IgD-negative memory B cell (primary cell): ENCODE measurements around the gene MISP. TPM values are rescaled to one million over a fixed set of nuclear protein-coding genes. Genes with fewer than 3 reads are reported as not detected.

Experiments
- H3K27ac Mint-ChIP-seq, 3 donors: one replicate each; pipeline ENCODE4 v1.8.0; 2020 to 2022; ENCODE audit warnings: mild to moderate bottlenecking in 3 of 3, mixed read lengths in 3 of 3, moderate library complexity in 1 of 3
- H3K27me3 Mint-ChIP-seq: one replicate; pipeline ENCODE4 v1.8.0; 2021; ENCODE audit warnings: mixed read lengths
- H3K36me3 Mint-ChIP-seq: one replicate; pipeline ENCODE4 v1.8.0; 2020; ENCODE audit warnings: mild to moderate bottlenecking, mixed read lengths
- H3K4me1 Mint-ChIP-seq, 3 donors: one replicate each; pipeline ENCODE4 v1.8.0; 2020 to 2022; ENCODE audit warnings: mixed read lengths in 3 of 3, mild to moderate bottlenecking in 1 of 3
- H3K4me3 Mint-ChIP-seq, 4 donors: one replicate each; pipeline ENCODE4 v1.8.0; 2020 to 2022; ENCODE audit warnings: mild to moderate bottlenecking in 4 of 4, mixed read lengths in 4 of 4, moderate library complexity in 3 of 4
- H3K9me3 Mint-ChIP-seq, 3 donors: one replicate each; pipeline ENCODE4 v1.8.0; 2020 to 2021; ENCODE audit warnings: mixed read lengths in 3 of 3, mild to moderate bottlenecking in 1 of 3
- polyA plus RNA-seq: library from polyadenylated mRNA; unstranded; fragments of 300-500 nt; fragmentation: Illumina TruSeq; gene quantifications from one replicate; pipeline ENCODE4 v1.2.3, GENCODE V29; 2021

The MISP gene
- polyA plus RNA-seq, 1 donor from 2014 or later, result not detected

DNA sequence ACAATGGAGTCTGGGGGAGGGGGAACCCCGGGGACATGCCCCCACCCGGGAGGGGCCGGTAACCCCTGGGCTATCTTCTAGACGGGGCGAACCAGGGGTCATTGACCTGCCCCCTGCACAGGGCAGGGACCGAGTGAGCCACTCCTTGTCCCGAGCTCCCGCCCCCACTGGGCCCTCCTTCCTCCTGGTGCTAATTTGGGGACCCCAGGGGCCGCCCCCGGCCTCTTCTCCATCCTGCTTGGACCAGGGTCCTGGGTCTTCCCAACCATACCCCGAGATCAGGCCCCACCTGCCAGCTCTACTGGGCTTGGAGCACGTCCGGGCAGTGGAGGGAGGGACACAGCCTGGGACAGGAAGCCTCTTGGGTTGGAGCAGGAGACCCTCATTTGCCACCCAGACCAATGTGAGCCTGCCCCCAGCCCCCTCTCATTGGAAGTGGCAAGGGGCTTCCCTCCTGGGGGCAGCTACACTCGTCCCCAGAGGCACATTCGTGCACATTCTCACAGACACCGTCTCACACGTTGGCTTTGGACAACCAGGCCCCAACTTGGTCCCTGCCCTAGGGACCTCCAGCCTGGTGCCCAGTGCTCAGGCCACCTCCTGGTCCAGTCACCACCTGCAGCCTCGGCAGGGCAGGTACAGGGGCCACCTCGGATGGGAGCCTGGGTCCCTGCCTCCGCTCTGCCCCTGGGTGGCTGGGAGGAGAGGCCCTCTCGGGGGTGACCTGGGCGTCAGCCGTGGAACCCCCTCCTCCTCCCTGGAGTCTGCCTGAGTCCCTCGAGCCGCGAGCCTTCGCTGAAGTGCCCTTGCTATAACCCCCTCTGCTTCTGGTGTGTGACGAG is 3.3 kb upstream of the MISP start:
- H3K9me3 Mint-ChIP-seq, result no peaks in the 10 kb centered on the region
- peaks cover 2% of the 10 kb centered on the region for H3K27me3 Mint-ChIP-seq
- no peaks in the 10 kb centered on the region for H3K36me3 Mint-ChIP-seq
- peaks cover 0 to 7% (median 3%) of the 10 kb centered on the region in 3 donors for H3K4me1 Mint-ChIP-seq
- no peak overlapping the region for H3K27ac Mint-ChIP-seq
- peak overlapping the region in 1 of 4 donors; percentile 27 for H3K4me3 Mint-ChIP-seq

DNA sequence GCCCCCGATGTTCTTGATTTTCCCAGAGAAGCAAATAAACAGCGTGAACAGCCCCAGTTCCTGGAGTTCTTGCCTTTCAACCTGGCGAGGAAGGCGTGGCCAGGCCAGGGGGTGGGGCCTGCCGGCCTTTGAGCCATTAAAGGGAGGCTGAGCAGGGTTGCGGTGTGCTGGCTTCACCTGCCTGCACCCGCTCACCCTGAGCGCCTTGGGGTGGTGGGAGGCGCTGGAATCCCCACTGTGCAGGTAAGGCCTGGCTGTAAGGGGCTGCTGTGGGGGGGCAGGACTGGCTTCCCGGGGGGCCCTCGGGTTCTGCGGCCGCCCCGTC is 2.7 kb upstream of the MISP start:
- no peak overlapping the region for H3K27ac Mint-ChIP-seq
- H3K9me3 Mint-ChIP-seq, result no peaks in the 10 kb centered on the region
- no peak overlapping the region for H3K4me3 Mint-ChIP-seq
- H3K4me1 Mint-ChIP-seq, result peaks cover 0 to 4% (median 3%) of the 10 kb centered on the region in 3 donors
- peaks cover 2% of the 10 kb centered on the region for H3K27me3 Mint-ChIP-seq
- no peaks in the 10 kb centered on the region for H3K36me3 Mint-ChIP-seq

DNA sequence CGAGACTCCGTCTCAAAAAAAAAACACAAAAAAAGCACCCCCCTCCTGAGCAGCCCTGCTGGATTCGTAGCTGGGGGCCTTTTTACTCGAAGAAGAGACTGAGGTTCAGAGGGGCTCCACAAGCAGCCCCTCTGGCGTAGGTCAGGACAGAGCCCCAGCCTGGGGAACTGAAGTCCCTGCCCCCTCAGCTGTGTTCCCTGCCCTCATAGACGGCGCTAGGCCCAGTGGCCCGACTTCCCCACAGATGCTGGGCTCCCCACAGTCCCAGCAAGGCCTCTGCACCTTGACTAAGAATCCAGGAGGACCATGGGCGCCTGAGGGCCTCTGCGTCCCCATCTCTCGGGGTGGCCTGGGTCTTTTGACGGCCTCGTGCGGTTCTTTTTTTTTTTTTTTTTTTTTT is 1.1 kb upstream of the MISP start:
- Mint-ChIP-seq H3K36me3 (no peaks in the 10 kb centered on the region), H3K4me3 (no peak overlapping the region), H3K27me3 (peaks cover 2% of the 10 kb centered on the region), H3K27ac (no peak overlapping the region), H3K9me3 (no peaks in the 10 kb centered on the region), H3K4me1 (no peaks in the 10 kb centered on the region)

DNA sequence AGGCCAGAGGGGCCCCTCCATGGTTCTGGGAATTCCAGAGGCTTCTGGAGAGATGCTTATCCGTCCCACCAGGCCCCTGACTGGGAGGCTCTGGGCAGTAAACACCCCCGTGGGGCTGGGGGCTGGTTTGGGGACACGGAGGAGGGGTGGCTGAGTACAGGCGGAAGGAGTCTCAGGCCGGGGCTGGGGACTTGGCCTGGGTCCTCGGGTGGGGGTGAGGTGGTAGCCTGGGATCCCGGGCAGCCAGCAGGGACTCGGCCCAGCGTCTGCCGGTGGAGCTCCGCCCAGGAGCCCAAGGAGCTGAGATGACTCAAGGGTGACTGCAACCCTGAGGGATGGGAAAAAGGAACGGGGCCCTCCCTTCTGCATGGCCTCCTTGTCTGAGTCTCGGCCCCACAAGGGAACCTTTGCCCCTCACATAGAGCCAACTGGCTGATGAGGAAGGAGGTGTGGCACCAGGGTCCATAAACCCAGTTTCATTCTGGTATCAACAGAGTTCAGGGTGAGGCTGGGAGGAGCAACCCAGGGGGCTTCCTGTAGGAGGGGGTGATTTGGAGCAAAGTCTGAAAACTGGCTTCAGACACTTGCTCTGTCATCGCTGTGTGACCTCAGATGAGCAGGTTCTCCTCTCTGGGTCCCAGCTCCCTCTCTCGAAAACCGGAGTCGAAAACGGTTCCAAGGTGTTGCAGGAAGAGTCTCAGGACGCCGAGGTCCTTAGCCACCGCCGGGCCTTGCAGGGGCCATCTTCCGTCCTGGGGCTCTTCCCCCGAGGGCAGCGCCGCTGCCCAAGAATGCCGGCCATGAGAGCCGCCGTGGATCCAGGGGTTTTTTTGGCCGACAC is 809 bp downstream of the MISP start:
- Mint-ChIP-seq H3K27ac (no peak overlapping the region), H3K4me1 (no peaks in the 10 kb centered on the region), H3K4me3 (no peak overlapping the region), H3K36me3 (no peaks in the 10 kb centered on the region), H3K9me3 (peaks cover 0 to 3% (median 0%) of the 10 kb centered on the region in 3 donors), H3K27me3 (peaks cover 2% of the 10 kb centered on the region)

DNA sequence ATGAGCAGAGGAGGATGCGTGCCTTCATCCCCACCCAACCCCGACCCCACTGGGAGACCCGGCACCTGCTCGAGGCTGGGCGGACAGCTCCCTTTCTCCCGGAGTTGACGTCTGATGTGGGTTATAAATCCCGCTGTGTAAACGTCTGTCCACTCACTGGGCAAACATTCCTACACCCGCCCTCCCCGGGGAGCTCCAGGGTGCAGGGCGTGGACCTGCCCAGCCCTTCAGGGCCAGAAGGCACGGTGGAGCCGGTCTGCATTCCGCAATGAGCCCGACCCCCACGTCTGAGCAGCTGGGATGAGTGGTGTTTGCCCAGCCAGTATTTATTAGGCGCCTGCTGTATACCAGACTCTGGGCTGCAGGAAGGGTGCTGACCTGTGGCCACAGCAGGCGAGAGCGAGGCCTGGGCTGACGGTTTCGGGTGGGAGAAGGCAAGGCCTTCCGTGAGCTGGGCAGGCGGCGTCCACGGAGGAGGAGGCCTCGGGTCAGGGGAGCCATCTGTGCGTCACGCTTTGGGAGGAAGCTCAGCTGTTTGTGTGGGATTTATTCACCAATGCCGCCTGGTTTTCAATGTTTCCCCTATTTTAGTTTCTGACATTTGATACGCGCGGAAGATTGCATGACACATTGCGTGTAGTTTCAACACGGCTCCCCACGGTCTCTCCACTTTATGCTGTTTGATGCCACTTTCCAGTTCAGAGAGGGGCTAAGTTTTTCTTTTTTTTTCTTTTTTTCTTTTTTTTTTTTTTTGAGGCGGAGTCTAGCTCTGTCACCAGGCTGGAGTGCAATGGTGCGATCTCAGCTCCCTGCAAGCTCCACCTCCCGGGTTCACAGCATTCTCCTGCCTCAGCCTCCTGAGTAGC is 2.0 kb downstream of the MISP start:
- peaks cover 2% of the 10 kb centered on the region for H3K27me3 Mint-ChIP-seq
- peaks cover 0 to 6% (median 0%) of the 10 kb centered on the region in 3 donors for H3K9me3 Mint-ChIP-seq
- H3K27ac Mint-ChIP-seq, result no peak overlapping the region
- H3K4me1 Mint-ChIP-seq, result no peaks in the 10 kb centered on the region
- H3K4me3 Mint-ChIP-seq, result no peak overlapping the region
- no peaks in the 10 kb centered on the region for H3K36me3 Mint-ChIP-seq

DNA sequence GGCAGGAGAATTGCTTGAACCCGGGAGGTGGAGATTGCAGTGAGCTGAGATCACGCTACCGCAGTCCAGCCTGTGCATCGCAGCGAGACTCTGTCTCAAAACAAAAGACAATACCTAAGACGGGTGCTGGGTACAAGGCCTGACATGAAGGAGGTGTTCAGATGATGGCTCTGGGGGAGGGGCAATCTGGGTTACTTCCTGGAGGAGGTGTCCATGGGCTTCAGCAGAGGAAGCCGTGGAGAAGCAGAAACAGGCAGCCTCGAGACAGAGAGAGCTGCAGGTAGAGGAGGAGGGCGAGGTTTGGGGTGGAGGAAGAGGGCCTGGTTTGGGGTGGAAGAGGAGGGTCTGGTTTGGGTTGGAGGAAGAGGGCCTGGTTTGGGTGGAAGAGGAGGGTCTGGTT is 3.6 kb downstream of the MISP start:
- peaks cover 2% of the 10 kb centered on the region for H3K27me3 Mint-ChIP-seq

DNA sequence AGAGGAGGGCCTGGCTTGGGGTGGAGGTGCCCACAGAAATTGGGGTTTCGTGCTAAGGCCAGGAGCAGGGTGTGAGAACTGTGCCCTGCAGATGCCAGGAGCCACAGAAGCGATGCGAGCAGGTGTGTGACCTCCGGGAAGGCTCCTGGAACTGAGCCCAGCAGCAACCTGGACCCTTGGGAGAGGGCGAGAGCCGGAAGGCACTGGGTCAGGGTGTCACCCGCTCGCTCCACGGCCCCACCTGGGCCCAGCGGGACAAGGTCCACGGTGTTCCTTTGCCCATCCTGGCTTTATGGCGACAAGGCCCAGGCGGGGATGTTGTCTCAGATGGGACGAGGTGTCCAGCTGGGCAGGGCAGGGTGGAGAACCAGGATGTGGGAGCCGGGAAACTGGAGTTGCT is 4.2 kb downstream of the MISP start:
- peaks cover 0 to 12% (median 0%) of the 10 kb centered on the region in 3 donors for H3K9me3 Mint-ChIP-seq
- no peak overlapping the region for H3K4me3 Mint-ChIP-seq
- H3K36me3 Mint-ChIP-seq, result peaks cover 2% of the 10 kb centered on the region
- no peak overlapping the region for H3K27ac Mint-ChIP-seq
- peaks cover 2% of the 10 kb centered on the region for H3K27me3 Mint-ChIP-seq
- no peaks in the 10 kb centered on the region for H3K4me1 Mint-ChIP-seq

More for the DNA sequence above, 3.6 kb downstream of the MISP start:
- Mint-ChIP-seq H3K36me3 (peaks cover 2% of the 10 kb centered on the region), H3K27ac (no peak overlapping the region), H3K4me3 (no peak overlapping the region), H3K9me3 (peaks cover 0 to 9% (median 0%) of the 10 kb centered on the region in 3 donors), H3K4me1 (no peaks in the 10 kb centered on the region)

DNA sequence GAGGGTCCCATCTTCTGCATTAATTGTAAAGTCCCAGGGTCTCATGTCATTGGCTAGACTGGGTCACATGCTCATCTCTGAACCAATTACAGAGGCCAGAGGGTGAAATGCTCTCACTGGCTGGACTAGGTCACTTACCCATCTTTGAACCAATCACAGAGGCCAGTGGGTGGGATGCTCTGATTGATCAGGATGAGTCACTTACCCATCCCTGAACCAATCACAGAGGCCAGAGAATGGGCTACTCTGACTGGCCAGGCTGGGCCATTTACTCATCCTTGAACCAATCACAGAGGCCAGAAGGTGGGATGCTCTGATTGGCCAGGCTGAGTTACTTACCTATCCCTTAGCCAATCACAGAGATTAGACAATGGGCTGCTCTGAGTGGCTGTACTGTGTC is 5.3 kb downstream of the MISP start:
- no peaks in the 10 kb centered on the region for H3K4me1 Mint-ChIP-seq
- H3K4me3 Mint-ChIP-seq, result no peak overlapping the region
- no peak overlapping the region for H3K27ac Mint-ChIP-seq

DNA sequence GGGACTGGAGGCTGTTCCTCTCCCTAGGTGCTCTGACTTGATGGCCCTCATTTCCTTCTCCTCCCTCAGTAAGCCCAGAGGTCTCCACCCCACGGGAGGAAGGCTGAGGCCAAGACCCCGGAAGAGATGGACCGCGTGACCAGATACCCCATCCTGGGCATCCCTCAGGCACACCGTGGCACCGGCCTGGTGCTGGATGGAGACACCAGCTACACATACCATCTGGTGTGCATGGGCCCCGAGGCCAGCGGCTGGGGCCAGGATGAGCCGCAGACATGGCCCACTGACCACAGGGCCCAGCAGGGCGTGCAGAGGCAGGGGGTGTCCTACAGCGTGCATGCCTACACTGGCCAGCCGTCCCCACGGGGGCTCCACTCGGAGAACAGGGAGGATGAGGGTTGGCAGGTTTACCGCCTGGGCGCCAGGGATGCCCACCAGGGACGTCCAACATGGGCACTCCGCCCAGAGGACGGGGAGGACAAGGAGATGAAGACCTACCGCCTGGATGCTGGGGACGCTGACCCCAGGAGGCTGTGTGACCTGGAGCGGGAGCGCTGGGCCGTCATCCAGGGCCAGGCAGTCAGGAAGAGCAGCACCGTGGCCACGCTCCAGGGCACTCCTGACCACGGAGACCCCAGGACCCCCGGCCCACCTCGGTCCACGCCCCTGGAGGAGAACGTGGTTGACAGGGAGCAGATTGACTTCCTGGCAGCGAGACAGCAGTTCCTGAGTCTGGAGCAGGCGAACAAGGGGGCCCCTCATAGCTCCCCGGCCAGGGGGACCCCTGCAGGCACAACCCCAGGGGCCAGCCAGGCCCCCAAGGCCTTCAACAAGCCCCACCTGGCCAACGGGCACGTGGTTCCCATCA is 6.1 kb downstream of the MISP start:
- Mint-ChIP-seq H3K27me3 (peaks cover 2% of the 10 kb centered on the region), H3K27ac (no peak overlapping the region), H3K4me1 (no peaks in the 10 kb centered on the region), H3K4me3 (peak overlapping the region in 1 of 4 donors; percentile 76), H3K9me3 (peaks cover 0 to 12% (median 0%) of the 10 kb centered on the region in 3 donors), H3K36me3 (peaks cover 2% of the 10 kb centered on the region)

More for the DNA sequence above, 5.3 kb downstream of the MISP start:
- Mint-ChIP-seq H3K9me3 (peaks cover 0 to 12% (median 0%) of the 10 kb centered on the region in 3 donors), H3K36me3 (peaks cover 2% of the 10 kb centered on the region), H3K27me3 (peaks cover 2% of the 10 kb centered on the region)

DNA sequence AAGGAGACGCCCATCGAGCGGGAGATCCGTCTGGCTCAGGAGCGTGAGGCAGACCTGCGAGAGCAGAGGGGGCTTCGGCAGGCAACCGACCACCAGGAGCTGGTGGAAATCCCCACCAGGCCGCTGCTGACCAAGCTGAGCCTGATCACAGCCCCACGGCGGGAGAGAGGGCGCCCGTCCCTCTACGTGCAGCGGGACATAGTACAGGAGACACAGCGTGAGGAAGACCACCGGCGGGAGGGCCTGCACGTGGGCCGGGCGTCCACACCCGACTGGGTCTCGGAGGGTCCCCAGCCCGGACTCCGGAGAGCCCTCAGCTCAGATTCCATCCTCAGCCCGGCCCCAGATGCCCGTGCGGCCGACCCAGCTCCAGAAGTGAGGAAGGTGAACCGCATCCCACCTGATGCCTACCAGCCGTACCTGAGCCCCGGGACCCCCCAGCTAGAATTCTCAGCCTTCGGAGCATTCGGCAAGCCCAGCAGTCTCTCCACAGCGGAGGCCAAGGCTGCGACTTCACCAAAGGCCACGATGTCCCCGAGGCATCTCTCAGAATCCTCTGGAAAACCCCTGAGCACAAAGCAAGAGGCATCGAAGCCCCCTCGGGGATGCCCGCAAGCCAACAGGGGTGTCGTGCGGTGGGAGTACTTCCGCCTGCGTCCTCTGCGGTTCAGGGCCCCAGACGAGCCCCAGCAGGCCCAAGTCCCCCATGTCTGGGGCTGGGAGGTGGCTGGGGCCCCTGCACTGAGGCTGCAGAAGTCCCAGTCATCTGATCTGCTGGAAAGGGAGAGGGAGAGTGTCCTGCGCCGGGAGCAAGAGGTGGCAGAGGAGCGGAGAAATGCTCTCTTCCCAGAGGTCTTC is 7.1 kb downstream of the MISP start:
- no peak overlapping the region for H3K27ac Mint-ChIP-seq
- peaks cover 0 to 13% (median 0%) of the 10 kb centered on the region in 3 donors for H3K9me3 Mint-ChIP-seq
- peaks cover 2% of the 10 kb centered on the region for H3K36me3 Mint-ChIP-seq
- H3K4me3 Mint-ChIP-seq, result no peak overlapping the region
- no peaks in the 10 kb centered on the region for H3K27me3 Mint-ChIP-seq
- H3K4me1 Mint-ChIP-seq, result no peaks in the 10 kb centered on the region

DNA sequence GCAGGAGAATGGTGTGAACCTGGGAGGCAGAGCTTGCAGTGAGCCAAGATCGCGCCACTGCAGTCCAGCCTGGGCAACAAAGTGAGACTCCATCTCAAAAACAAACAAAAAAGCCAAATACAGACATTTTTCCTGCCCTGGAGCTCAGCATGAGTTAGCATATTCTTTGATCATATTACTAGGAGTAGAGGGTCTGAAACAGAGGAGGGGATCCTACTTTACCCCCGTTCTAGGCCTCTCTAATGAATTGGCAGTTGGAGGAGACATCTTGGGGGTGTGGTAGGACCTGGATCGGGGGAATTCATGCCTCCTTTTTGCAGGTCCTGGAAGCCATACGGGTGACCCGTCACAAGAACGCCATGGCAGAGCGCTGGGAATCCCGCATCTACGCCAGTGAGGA is 12.3 kb downstream of the MISP start:
- Mint-ChIP-seq H3K27ac (no peak overlapping the region), H3K4me3 (no peak overlapping the region), H3K36me3 (peaks cover 2% of the 10 kb centered on the region), H3K27me3 (peaks cover 4% of the 10 kb centered on the region), H3K9me3 (peaks cover 0 to 7% (median 0%) of the 10 kb centered on the region in 3 donors), H3K4me1 (no peaks in the 10 kb centered on the region)

DNA sequence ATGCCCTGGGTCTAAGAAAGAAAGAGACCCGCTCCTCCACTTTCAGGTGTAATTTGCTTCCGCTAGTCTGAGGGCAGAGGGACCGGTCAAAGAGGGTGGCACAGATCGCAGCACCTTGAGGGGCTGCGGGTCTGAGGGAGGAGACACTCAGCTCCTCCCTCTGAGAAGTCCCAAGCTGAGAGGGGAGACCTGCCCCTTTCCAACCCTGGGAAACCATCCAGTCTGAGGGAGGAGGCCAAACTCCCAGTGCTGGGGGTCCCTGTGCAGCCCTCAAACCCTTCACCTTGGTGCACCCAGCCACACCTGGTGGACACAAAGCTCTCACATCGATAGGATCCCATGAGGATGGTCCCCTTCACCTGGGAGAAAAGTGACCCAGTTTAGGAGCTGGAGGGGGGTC is 13.0 kb downstream of the MISP start:
- Mint-ChIP-seq H3K36me3 (no peaks in the 10 kb centered on the region), H3K4me1 (no peaks in the 10 kb centered on the region), H3K4me3 (no peak overlapping the region), H3K27ac (no peak overlapping the region), H3K27me3 (peaks cover 7% of the 10 kb centered on the region), H3K9me3 (peaks cover 0 to 5% (median 0%) of the 10 kb centered on the region in 3 donors)

DNA sequence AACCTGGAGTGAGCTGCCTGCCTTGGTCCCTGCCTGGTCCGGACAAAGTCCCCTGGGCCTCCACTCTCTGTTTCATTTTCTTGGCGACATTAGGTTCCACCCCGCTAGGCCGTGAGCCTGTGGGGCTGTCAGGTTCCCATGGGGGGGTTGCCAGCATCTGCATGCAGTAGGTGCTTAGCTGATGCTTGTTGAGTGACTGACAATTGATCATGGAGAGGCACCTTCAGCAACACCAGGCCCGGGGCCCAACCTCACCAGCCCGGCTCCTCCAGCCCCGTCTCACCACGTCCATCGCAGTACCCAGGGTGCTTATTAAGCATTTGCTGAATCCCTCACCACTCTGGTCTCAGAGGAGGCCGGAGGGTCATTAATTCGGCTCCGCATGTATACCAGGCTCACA is 13.4 kb downstream of the MISP start:
- H3K4me3 Mint-ChIP-seq, result no peak overlapping the region
- H3K4me1 Mint-ChIP-seq, result no peaks in the 10 kb centered on the region
- H3K27me3 Mint-ChIP-seq, result peaks cover 7% of the 10 kb centered on the region
- H3K9me3 Mint-ChIP-seq, result peaks cover 0 to 5% (median 0%) of the 10 kb centered on the region in 3 donors
- no peaks in the 10 kb centered on the region for H3K36me3 Mint-ChIP-seq
- H3K27ac Mint-ChIP-seq, result no peak overlapping the region
